Measurements from ENCODE around the gene ISYNA1. TPM values are rescaled to one million over a fixed set of nuclear protein-coding genes. Genes with fewer than 3 reads are reported as not detected.

The ISYNA1 gene
- total RNA-seq, 2 experiments from 2014 or later: 26.7 to 33.5 TPM

- Mint-ChIP-seq H3K27me3 (ENCODE audit: low read depth) (peaks cover 43% of the 10 kb centered on the region), H3K36me3 (ENCODE audit: low read depth) (no peaks in the 10 kb centered on the region), H3K9me3 (ENCODE audit: insufficient read depth) (no peaks in the 10 kb centered on the region), H3K4me3 (no peak within 1 kb of the TSS), H3K27ac (no peak within 1 kb of the TSS), H3K4me1 (ENCODE audit: low read depth) (peaks cover 14% of the 10 kb centered on the region)
- CTCF ChIA-PET: interaction anchor here (0.7 to 8.0 kb wide), 3 partner anchors 26 to 108 kb away, joined by 3 to 122 read pairs (median 55); partner anchors contain the start of gene IQCN
- DNase-seq (peak; percentile 30), ATAC-seq (no peak)
- POLR2A ChIA-PET: no interaction called here
These were observed 52.0 kb downstream of the ISYNA1 start, which contains the start of gene GDF15 for GRCh38 chr19:18385675-18386542. Gene GDF15 (plus strand): TSS chr19:18386158. CDS start chr19:18386190, 32 bp downstream.

- ATAC-seq (no peak), DNase-seq (no peak)
- no peaks in the 10 kb centered on the region for H3K9me3 Mint-ChIP-seq (ENCODE audit: insufficient read depth)
- H3K27me3 Mint-ChIP-seq (ENCODE audit: low read depth): peaks cover 39% of the 10 kb centered on the region
- no peaks in the 10 kb centered on the region for H3K36me3 Mint-ChIP-seq (ENCODE audit: low read depth)
- ChIA-PET POLR2A (interaction anchor here (0.6 kb wide), 1 partner anchor 104 kb away, joined by 3 read pairs; the partner anchor contains the start of gene JUND), CTCF (interaction anchor here (0.7 to 8.0 kb wide), 2 partner anchors 27 to 31 kb away, joined by 3 to 122 read pairs; no protein-coding TSS in a partner anchor)
- no peak overlapping the region for H3K4me3 Mint-ChIP-seq
- peaks cover 14% of the 10 kb centered on the region for H3K4me1 Mint-ChIP-seq (ENCODE audit: low read depth)
- H3K27ac Mint-ChIP-seq: no peak overlapping the region
These were observed 52.6 kb downstream of the ISYNA1 start for GRCh38 chr19:18385359-18385674.

GRCh38 chr19:18384775-18385174 is 53.2 kb downstream of the ISYNA1 start:
- no peak overlapping the region for H3K27ac Mint-ChIP-seq
- H3K27me3 Mint-ChIP-seq (ENCODE audit: low read depth): peaks cover 38% of the 10 kb centered on the region
- CTCF ChIA-PET: no interaction called here
- no peaks in the 10 kb centered on the region for H3K9me3 Mint-ChIP-seq (ENCODE audit: insufficient read depth)
- no peak for DNase-seq
- ATAC-seq: no peak
- no peak overlapping the region for H3K4me3 Mint-ChIP-seq
- peaks cover 14% of the 10 kb centered on the region for H3K4me1 Mint-ChIP-seq (ENCODE audit: low read depth)
- H3K36me3 Mint-ChIP-seq (ENCODE audit: low read depth): no peaks in the 10 kb centered on the region
- POLR2A ChIA-PET: interaction anchor here (0.6 kb wide), 1 partner anchor 104 kb away, joined by 3 read pairs; the partner anchor contains the start of gene JUND

Small RNAs within 50 kb of the gene (microRNA-seq; reads per million reads assigned to microRNA genes)
- not detected for gene MIR3189

Other genes starting within 250 kb of the ISYNA1 start
- gene MPV17L2, start 244.9 kb downstream of the ISYNA1 start, total RNA-seq: 10 to 100 TPM in 1 of 2 experiments, 1 to 10 TPM in 1; 9.2 to 10.9 TPM
- 1 to 10 TPM; 5.6 to 6.2 TPM for gene RAB3A, start 234.1 kb downstream of the ISYNA1 start, total RNA-seq
- gene PDE4C, start 211.7 kb downstream of the ISYNA1 start, total RNA-seq: under 1 TPM in 1 of 2 experiments, not detected in 1; 0.08 TPM
- gene IQCN, start 163.7 kb downstream of the ISYNA1 start, total RNA-seq: 1 to 10 TPM; 3.7 to 4.2 TPM
- 100 to 1,000 TPM; 462 to 469 TPM for gene JUND, start 156.5 kb downstream of the ISYNA1 start, total RNA-seq
- 100 to 1,000 TPM; 199 to 215 TPM for gene LSM4, start 115.1 kb downstream of the ISYNA1 start, total RNA-seq
- gene PGPEP1, start 97.5 kb downstream of the ISYNA1 start, total RNA-seq: 10 to 100 TPM; 30.1 to 34.5 TPM
- gene GDF15, start 52.0 kb downstream of the ISYNA1 start, total RNA-seq: not detected
- under 1 TPM; 0.53 to 0.68 TPM for gene LRRC25, start 40.5 kb downstream of the ISYNA1 start, total RNA-seq
- gene SSBP4, start 18.7 kb downstream of the ISYNA1 start, total RNA-seq: 100 to 1,000 TPM; 198 to 204 TPM
- 10 to 100 TPM; 20.8 to 22.3 TPM for gene ELL, start 83.9 kb upstream of the ISYNA1 start, total RNA-seq
- gene FKBP8, start 105.4 kb upstream of the ISYNA1 start, total RNA-seq: 100 to 1,000 TPM; 245 to 247 TPM
- 100 to 1,000 TPM; 101 to 108 TPM for gene KXD1, start 119.7 kb upstream of the ISYNA1 start, total RNA-seq
- gene UBA52, start 133.7 kb upstream of the ISYNA1 start, total RNA-seq: 1,000 to 10,000 TPM; 1,452 to 1,556 TPM
- 10 to 100 TPM; 91.5 to 98.7 TPM for gene REX1BD, start 150.7 kb upstream of the ISYNA1 start, total RNA-seq
- not detected for gene CRLF1, start 168.7 kb upstream of the ISYNA1 start, total RNA-seq
- gene TMEM59L, start 174.7 kb upstream of the ISYNA1 start, total RNA-seq: not detected
- gene KLHL26, start 198.9 kb upstream of the ISYNA1 start, total RNA-seq: 10 to 100 TPM; 13.2 to 13.4 TPM
- gene CRTC1, start 245.5 kb upstream of the ISYNA1 start, total RNA-seq: 1 to 10 TPM; 7.0 to 8.0 TPM